Testis (tissue), 2 donors: ENCODE results near the gene MRPS2.
"Not testable (repeated sequence)": the region's sequence is repeated elsewhere in the genome, so short reads cannot be mapped to it uniquely, and the experiment has no call there.

Experiments used
- CTCF ChIP-seq, 3 experiments: fragments of 450-650 bp in 2 of 3; fragments of 200-600 bp in 1 of 3; sonication (generic) in 1 of 3; IDR thresholded peaks; one replicate each; pipeline ENCODE4 v1.5.1; 2016 to 2019; ENCODE audit warnings: antibody characterized with exemption in 3 of 3, mild to moderate bottlenecking in 2 of 3, moderate library complexity in 1 of 3
- POLR2A ChIP-seq: fragments of 450-650 bp; IDR thresholded peaks from one replicate; pipeline ENCODE4 v1.6.1; 2017; ENCODE audit warnings: antibody characterized with exemption, mild to moderate bottlenecking, moderate library complexity

- not testable (repeated sequence) for TF ChIP-seq CTCF (IDR thresholded peaks at IDR 0.05); POLR2A
Observed at GRCh38 chr9:135451909-135452308, 48.6 kb upstream of the MRPS2 start.
